Kidney glomerular epithelial cell (primary cell): ENCODE measurements around the gene DGKQ.
"Not testable (repeated sequence)": the region's sequence is repeated elsewhere in the genome, so short reads cannot be mapped to it uniquely, and the experiment has no call there.

Experiments
- DNase-seq: peaks from one replicate; lab custom pipeline; 2025; lab: John Stamatoyannopoulos, UW

Gene DGKQ

DNA sequence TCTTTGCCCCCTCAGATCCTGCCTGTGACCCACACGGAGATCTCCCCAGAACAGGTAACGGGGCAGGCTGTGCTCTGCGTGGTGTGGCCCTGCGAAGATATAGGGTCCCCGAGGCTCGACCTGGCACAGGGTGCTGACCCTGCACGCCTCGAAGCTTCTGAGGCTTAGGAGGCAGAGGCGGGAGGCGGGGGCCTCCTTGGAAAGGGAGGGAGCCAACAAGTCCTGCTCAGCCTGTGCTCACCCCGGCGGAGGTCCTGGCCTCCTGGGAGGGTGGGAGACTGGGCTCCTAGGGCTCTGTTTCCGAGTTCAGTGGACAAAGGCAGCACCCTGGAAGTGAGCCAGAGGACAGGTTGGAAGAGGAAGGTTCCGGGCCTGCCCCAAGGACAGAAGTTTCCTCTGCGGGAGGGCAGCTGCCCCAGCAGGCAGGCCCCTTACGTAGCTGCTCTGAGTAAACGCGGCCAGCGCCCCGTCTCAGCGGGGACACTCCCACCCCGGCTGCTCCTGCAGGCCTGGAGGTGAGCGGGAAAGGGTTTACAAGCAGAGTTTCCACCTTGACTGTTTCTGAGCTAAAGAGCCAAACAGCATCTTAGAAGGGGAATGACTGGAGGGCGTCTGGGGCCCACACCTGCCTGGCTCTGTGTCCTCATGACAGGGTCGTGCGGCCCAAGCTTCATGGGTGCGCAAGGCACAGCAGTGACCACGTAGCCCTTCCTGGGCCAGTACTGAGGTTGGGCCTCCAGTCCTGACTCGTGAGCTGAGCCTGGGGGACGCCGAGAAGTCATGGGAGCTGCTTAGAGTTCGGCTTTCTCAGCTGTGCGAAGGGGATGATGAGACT lies 25.1 kb downstream of the DGKQ start:
- no peak for DNase-seq

DNA sequence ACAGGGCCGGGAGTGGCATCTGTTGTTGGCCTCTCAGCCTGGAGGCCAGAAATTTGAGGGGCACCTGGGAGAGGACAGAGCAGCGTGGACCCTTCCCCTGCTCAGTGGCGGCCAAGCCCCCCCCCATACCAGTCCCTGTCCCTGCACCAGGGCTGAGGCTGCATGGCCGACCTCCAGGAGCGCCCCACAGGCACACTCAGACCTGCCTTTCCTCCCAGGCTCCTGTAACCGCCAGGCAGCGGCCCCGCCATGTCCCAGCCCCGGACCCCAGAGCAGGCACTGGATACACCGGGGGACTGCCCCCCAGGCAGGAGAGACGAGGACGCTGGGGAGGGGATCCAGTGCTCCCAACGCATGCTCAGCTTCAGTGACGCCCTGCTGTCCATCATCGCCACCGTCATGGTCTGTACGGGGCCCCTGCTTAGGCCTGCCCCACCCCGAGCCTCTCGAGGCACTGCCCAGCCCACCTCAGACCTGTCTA lies 25.8 kb downstream of the DGKQ start:
- no peak for DNase-seq

DNA sequence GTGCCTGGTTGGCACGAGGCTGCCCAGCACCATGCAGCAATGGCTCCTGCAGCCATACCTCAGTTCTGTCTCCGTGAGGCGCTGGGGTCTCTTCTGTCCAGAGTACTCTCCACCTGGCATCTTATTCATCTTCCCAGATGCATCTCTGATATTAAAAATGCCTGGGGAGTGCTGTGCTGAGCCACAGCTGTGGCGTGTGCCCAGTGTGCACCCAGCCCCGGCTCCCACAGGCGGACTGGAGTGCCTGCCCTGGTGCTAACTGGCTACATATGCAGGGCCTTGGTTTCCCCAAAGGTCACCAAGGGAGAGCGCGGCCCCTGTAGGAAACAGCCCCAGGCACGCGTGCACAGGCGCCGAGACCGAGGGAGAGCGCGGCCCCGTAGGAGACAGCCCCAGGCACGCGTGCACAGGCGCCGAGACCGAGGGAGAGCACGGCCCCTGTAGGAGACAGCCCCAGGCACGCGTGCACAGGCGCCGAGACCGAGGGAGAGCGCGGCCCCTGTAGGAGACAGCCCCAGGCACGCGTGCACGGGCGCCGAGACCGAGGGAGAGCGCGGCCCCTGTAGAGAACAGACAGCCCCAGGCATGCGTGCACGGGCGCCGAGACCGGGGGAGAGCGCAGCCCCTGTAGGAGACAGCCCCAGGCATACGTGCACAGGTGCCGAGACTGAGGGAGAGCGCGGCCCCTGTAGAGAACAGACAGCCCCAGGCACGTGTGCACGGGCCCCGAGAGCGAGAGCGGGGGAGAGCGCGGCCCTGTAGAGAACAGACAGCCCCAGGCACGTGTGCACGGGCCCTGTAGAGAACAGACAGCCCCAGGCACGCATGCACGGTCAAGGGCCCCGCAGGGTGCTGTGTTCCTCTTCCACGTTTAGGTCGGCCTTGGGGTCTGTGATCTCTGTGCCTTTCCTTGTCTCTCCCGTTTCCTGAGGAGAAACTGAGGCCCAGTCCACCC lies 26.6 kb downstream of the DGKQ start:
- DNase-seq, result no peak

- DNase-seq, result no peak
Measured at GRCh38 chr4:946103-946450, 27.3 kb downstream of the DGKQ start.

GRCh38 chr4:945274-946102 lies 27.9 kb downstream of the DGKQ start:
- no peak for DNase-seq

DNA sequence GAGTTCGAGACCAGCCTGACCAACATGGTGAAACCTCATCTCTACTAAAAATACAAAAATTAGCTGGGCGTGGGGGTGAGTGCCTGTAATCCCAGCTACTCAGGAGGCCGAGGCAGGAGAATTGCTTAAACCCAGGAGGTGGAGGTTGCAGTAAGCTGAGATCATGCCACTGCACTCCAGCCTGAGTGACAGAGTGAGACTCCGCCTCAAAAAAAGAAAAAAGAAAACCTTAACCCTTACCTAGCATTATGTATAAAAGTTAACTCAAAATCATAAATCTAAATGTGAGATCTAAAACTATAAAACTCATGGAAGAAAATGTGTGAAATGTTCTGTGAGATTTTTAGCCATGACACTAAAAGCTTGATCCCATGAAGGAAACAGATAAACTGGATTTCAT lies 33.9 kb downstream of the DGKQ start:
- DNase-seq, result not testable (repeated sequence)

DNA sequence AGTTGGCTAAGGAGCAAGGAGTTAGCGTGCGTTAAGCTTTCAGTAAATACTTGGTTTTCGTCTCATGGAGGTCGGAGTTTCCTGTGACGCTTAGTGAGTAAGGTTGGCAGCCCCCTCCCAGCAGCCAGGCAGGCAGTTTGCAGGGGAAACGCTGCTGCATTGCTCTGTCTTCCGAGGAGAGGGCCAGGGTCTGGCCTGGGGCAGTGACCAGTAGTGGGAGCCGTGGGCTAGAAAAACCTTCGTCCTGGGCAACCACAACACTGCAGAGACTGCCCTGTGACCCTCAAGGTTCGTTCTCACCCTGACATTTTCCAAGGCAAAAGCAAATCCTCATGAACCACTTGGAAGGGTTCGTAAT lies 40.7 kb downstream of the DGKQ start:
- no peak for DNase-seq

- peak; percentile 83 for DNase-seq
Measured at GRCh38 chr4:931960-932712, 41.2 kb downstream of the DGKQ start, which contains the start of the genes GAK and TMEM175. Gene GAK, minus strand, starts transcription at chr4:932316. Its CDS starts 129 bp downstream, at chr4:932187. Gene TMEM175, plus strand, starts transcription at chr4:932460. Its CDS starts 15,280 bp downstream, at chr4:947740.

DNA sequence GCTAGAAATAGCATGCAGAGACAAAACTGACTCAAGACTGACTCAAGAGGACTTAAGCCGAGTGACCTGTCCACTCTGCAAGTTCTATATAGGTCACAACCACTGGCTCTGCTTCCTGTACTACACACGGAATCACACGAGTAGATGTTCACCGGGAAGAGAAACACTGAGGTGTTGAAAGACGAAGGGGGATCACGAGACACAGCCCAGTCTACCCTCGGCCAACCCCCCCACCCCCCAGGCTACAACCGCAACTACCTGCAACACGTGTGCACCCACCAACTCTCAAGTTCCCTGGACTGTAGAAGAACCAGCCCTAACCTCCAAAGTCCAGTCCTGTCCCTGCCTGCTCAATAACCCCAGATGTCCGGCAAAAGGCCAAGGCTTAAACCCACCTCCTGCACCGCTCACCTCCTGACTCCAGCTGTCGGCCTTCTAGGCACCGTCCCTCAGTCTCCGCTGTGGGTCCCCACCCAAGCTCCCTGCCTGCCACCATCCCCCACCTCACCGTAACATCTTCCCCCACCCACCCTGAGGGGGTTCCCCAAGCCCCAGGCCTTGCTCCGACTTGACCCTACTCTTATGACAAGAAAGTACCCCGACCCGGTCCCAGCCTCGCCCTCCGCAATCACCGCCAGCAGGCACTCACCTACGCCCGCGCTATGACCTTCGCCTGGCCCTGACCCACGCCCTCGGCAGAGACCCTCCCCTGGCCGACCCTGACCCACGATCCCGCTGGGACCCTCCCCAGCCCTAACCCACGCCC lies 42.0 kb downstream of the DGKQ start:
- DNase-seq, result no peak

DNA sequence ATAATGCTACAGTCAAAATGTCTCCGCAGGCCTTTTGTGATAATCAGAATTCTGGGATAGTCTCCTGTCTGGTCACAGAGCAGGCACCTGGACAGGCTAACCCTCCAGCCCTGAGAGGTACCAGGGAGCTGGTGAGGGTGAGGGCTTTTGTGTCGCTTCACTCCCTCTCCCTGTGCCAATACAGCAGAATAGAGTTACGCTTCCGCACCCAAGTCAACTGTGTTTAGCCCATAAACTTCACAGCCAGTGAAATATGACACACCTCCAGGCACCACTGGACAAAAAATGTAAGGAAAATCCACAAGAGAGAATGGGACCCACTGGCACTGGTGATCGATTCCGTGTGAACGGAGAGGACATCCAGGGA lies 42.6 kb downstream of the DGKQ start:
- DNase-seq, result peak; percentile 14

- DNase-seq, result no peak
Measured at GRCh38 chr4:930028-930551, 43.3 kb downstream of the DGKQ start.

DNA sequence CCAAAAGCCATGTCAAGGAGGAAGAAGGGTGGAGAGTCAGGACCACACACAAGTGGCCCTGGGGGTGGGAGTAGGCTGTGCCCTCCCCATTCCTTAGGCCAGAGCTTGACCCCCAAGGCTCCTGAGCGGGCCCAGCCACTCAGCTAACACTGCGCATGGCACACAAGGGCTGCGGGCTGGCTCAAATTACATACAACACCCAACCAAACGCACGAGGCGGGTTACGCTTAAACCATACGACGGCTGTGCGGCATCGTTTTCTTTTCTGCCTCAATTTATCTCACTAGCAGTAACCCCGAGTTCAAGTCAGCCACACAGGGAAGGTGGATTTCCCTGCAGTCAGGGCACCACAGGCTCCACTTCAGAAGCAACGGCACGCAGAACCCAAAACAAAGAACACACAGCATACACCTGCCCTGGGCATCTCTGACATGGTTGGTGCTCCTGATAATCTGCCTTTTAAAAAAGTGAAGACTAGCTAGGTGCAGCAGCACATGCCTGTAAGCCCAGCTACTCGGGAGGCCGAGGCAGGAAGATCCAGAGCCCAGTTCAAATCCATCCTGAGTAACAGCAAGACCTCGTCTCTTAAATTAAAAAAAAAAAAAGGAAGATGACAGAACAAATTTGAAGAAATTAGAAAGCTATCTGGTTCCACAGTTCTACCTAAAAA lies 44.1 kb downstream of the DGKQ start:
- DNase-seq, result no peak

GRCh38 chr4:927566-927965 lies 45.8 kb downstream of the DGKQ start:
- not testable (repeated sequence) for DNase-seq

- no peak for DNase-seq
Measured at GRCh38 chr4:926538-926937, 46.8 kb downstream of the DGKQ start.

DNA sequence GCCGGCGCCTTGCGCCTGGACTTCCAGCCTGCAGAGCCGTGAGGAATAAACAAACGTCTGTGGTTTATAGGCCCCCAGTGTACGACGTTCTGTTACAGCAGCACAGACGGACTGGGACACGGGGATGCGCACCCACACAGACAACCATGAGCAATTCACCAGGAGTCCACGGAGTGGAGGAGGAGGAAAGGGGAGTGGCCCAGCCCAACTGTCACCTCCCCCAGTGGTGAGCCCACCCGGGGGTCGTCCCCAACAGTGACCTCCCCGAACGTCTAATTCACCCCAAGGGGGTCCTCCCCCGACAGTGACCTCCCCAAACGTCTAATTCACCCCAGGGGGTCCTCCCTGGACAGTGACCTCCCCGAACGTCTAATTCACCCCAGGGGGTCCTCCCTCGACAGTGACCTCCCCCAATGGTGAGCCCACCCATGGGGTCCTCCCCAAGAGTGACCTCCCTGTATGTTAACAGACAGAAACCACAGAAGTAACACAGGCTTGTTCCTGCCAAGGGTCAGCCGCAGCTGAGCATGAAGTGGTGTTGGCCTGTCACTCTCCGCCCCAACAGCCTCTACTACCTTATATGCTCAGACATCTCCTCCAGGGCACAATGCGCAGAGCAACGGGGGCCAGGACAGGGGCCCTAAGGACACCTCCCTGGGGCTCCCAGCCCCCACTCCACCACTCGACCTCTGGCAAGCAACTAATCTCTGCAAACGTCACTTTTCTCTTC lies 47.4 kb downstream of the DGKQ start:
- no peak for DNase-seq

GRCh38 chr4:925171-925570 lies 48.2 kb downstream of the DGKQ start:
- DNase-seq, result no peak

GRCh38 chr4:924107-925096 lies 49.0 kb downstream of the DGKQ start:
- no peak for DNase-seq
